MCF 10A (cell line): ENCODE data around the gene CAMK2B. TPM values are rescaled to one million over a fixed set of nuclear protein-coding genes. Genes with fewer than 3 reads are reported as not detected.
"Not testable (repeated sequence)": the region's sequence is repeated elsewhere in the genome, so short reads cannot be mapped to it uniquely, and the experiment has no call there.

Experiments used
- BruUV-seq: library from RNA; stranded (reverse); fragments of 400-500 nt; replicated peaks from 2 replicates; lab custom pipeline; 2021; lab: Mats Ljungman, UMichigan
- CTCF ChIA-PET: fragments of 300-600 bp; sonication (Branson Sonifier 250); formaldehyde crosslinking; extraction: SDS; loops from one replicate; lab custom pipeline; 2021; ENCODE audit warnings: antibody characterized with exemption, inconsistent platforms; lab: Yijun Ruan, JAX
- POLR2A ChIA-PET: fragments of 300-600, 350-650 bp; sonication (Branson Sonifier 250); formaldehyde crosslinking; extraction: SDS; loops from one replicate; lab custom pipeline; 2020; ENCODE audit warnings: antibody characterized with exemption, inconsistent platforms; lab: Yijun Ruan, JAX
- DNase-seq: peaks from one replicate; pipeline ENCODE4 v3.0.0-alpha.2; 2018; ENCODE audit not compliant: unreplicated experiment
- H3K27ac Mint-ChIP-seq: one replicate; pipeline ENCODE4 v1.8.0; 2022; ENCODE audit warnings: mild to moderate bottlenecking, low read depth, mixed read lengths; ENCODE audit not compliant: unreplicated experiment
- H3K27me3 Mint-ChIP-seq: one replicate; pipeline ENCODE4 v1.8.0; 2022; ENCODE audit warnings: mixed read lengths; ENCODE audit not compliant: insufficient read depth, unreplicated experiment
- H3K36me3 Mint-ChIP-seq: one replicate; pipeline ENCODE4 v1.8.0; 2022; ENCODE audit warnings: mild to moderate bottlenecking, moderate library complexity, mixed read lengths; ENCODE audit not compliant: insufficient read depth, unreplicated experiment
- H3K4me1 Mint-ChIP-seq: one replicate; pipeline ENCODE4 v1.8.0; 2022; ENCODE audit warnings: mixed read lengths; ENCODE audit not compliant: insufficient read depth, unreplicated experiment
- H3K4me3 Mint-ChIP-seq: one replicate; pipeline ENCODE4 v1.8.0; 2022; ENCODE audit warnings: mild to moderate bottlenecking, moderate library complexity, mixed read lengths; ENCODE audit not compliant: unreplicated experiment
- H3K9me3 Mint-ChIP-seq: one replicate; pipeline ENCODE4 v1.8.0; 2022; ENCODE audit warnings: mixed read lengths; ENCODE audit not compliant: unreplicated experiment
- CTCF ChIP-seq: fragments of 200-600 bp; IDR thresholded peaks from one replicate; pipeline ENCODE4 v1.8.0; 2022; ENCODE audit warnings: antibody characterized with exemption, mild to moderate bottlenecking; ENCODE audit not compliant: unreplicated experiment
- intact Hi-C: fragments of 100-400 bp; cut with micrococcal nuclease; formaldehyde crosslinking; loops from 2 replicates; pipeline ENCODE4 v1.14.1; 2022
- total RNA-seq: library from RNA; stranded (reverse); gene quantifications from 2 replicates; pipeline ENCODE4 v1.2.3, GENCODE V29; 2022

The CAMK2B gene
- total RNA-seq, 1 experiment from 2014 or later = 1.8 TPM

- Mint-ChIP-seq H3K27ac (no peak overlapping the region), H3K4me1 (peaks cover 9% of the 10 kb centered on the region), H3K36me3 (no peaks in the 10 kb centered on the region), H3K9me3 (no peaks in the 10 kb centered on the region), H3K4me3 (no peak overlapping the region), H3K27me3 (no peaks in the 10 kb centered on the region)
- intact Hi-C loops = no loop called here
- ChIA-PET CTCF (interaction anchor here (0.6 to 0.9 kb wide), 3 partner anchors 10 to 632 kb away, joined by 3 to 4 read pairs (median 3); no protein-coding TSS in a partner anchor), POLR2A (interaction anchor here (0.5 kb wide), 1 partner anchor 539 kb away, joined by 4 read pairs; no protein-coding TSS in a partner anchor)
- no peak for TF ChIP-seq CTCF
- no TSS peak for BruUV-seq
- no peak for DNase-seq
Observed at GRCh38 chr7:44173911-44174693, 151.3 kb downstream of the CAMK2B start.

GRCh38 chr7:44172803-44173424 lies 152.5 kb downstream of the CAMK2B start:
- Mint-ChIP-seq H3K27me3 (no peaks in the 10 kb centered on the region), H3K36me3 (no peaks in the 10 kb centered on the region), H3K9me3 (no peaks in the 10 kb centered on the region), H3K4me3 (no peak overlapping the region), H3K4me1 (peaks cover 5% of the 10 kb centered on the region), H3K27ac (no peak overlapping the region)
- intact Hi-C loops = no loop called here
- no TSS peak for BruUV-seq
- ChIA-PET CTCF (interaction anchor here (0.9 to 1.5 kb wide), 2 partner anchors 11 to 23 kb away, joined by 3 to 4 read pairs; no protein-coding TSS in a partner anchor), POLR2A (interaction anchor here (1.5 kb wide), 1 partner anchor 28 kb away, joined by 8 read pairs; the partner anchor contains the start of gene YKT6)
- TF ChIP-seq CTCF = no peak
- DNase-seq = no peak

GRCh38 chr7:44172352-44172751 lies 153.0 kb downstream of the CAMK2B start:
- TF ChIP-seq CTCF = no peak
- H3K36me3 Mint-ChIP-seq = no peaks in the 10 kb centered on the region
- CTCF ChIA-PET = interaction anchor here (1.1 to 1.5 kb wide), 2 partner anchors 10 to 153 kb away, joined by 3 to 4 read pairs; no protein-coding TSS in a partner anchor
- POLR2A ChIA-PET = interaction anchor here (1.5 kb wide), 1 partner anchor 28 kb away, joined by 8 read pairs; the partner anchor contains the start of gene YKT6
- H3K9me3 Mint-ChIP-seq = no peaks in the 10 kb centered on the region
- intact Hi-C loops = no loop called here
- H3K27me3 Mint-ChIP-seq = no peaks in the 10 kb centered on the region
- no peak for DNase-seq
- no peak overlapping the region for H3K27ac Mint-ChIP-seq
- no peaks in the 10 kb centered on the region for H3K4me1 Mint-ChIP-seq
- BruUV-seq = no TSS peak
- H3K4me3 Mint-ChIP-seq = no peak overlapping the region

- ChIA-PET CTCF (interaction anchor here (0.7 to 1.5 kb wide), 3 partner anchors 10 to 152 kb away, joined by 3 to 4 read pairs (median 3); no protein-coding TSS in a partner anchor), POLR2A (interaction anchor here (0.6 to 1.5 kb wide), 2 partner anchors 29 to 91 kb away, joined by 3 to 8 read pairs; partner anchors contain the start of gene YKT6)
- H3K4me1 Mint-ChIP-seq, H3K9me3 Mint-ChIP-seq, H3K4me3 Mint-ChIP-seq, intact Hi-C loops, H3K27me3 Mint-ChIP-seq, BruUV-seq, H3K27ac Mint-ChIP-seq, DNase-seq, H3K36me3 Mint-ChIP-seq: not testable (repeated sequence)
Observed at GRCh38 chr7:44171901-44172300, 153.5 kb downstream of the CAMK2B start.
